BJ (cell line): Measurements from ENCODE around the gene FOXP1. TPM values are rescaled to one million over a fixed set of nuclear protein-coding genes. Genes with fewer than 3 reads are reported as not detected.
A peak's percentile ranks its signal among the peaks of the same experiment; 100 is the strongest.

Experiments used
- CTCF ChIA-PET: fragments of 350-600 bp; formaldehyde crosslinking; extraction: SDS; loops from one replicate; lab custom pipeline; 2021; ENCODE audit warnings: antibody characterized with exemption, inconsistent platforms; lab: Yijun Ruan, JAX
- POLR2A ChIA-PET: fragments of 300-600 bp; sonication (Branson Sonifier 250); formaldehyde crosslinking; extraction: SDS; loops from one replicate; lab custom pipeline; 2021; ENCODE audit warnings: antibody characterized with exemption; lab: Charles Lee
- DNase-seq: peaks from one replicate; pipeline ENCODE4 v3.0.0-alpha.2; 2011; ENCODE audit warnings: low read depth
- H3K27me3 ChIP-seq: 2 replicates; pipeline ENCODE4 v1.6.0; 2011; ENCODE audit warnings: low read length; ENCODE audit not compliant: control insufficient read depth, insufficient read depth
- H3K36me3 ChIP-seq: 2 replicates; pipeline ENCODE4 v1.5.1; 2011; ENCODE audit warnings: low read length; ENCODE audit not compliant: control insufficient read depth, insufficient read depth
- H3K4me3 ChIP-seq: 2 replicates; pipeline ENCODE4 v1.5.1; 2011; ENCODE audit warnings: low read depth, mild to moderate bottlenecking, control low read depth, low read length
- polyA plus RNA-seq: library from polyadenylated mRNA; depleted of rRNA; stranded (reverse); fragments of >200 nt; gene quantifications from 2 replicates; pipeline ENCODE4 v1.2.3, GENCODE V29; 2011
- TF ChIP-seq, protein P1 (sequence below): IDR thresholded peaks from 2 replicates; pipeline ENCODE4 v1.5.1; 2011; ENCODE audit warnings: low read depth, mild to moderate bottlenecking, control low read depth, inconsistent platforms, low read length, moderate library complexity; ENCODE audit not compliant: insufficient read depth

The FOXP1 gene
- polyA plus RNA-seq, 1 experiment = 37.0 TPM

DNA sequence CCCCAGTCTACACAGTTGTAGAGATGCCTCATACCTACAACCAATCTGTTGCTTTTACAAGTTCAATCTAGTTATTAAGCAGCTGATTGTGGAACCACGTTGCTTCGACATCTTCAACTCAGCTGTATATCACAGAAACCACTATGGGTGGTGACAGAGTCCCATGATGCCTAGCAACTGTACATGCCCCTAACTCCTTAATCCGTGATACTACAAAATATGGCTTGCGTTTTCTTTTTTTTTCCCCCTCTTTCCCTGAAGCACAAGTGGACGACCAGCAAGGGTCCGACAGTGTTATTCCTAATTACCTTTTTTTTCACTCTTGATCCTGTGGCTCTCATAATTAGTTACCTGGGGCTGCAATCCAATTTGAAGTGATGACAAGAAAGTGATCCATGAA, 478.6 kb downstream of the FOXP1 start:
- DNase-seq = no peak
- POLR2A ChIA-PET = no interaction called here
- CTCF ChIA-PET = no interaction called here
- TF ChIP-seq, protein P1, sequence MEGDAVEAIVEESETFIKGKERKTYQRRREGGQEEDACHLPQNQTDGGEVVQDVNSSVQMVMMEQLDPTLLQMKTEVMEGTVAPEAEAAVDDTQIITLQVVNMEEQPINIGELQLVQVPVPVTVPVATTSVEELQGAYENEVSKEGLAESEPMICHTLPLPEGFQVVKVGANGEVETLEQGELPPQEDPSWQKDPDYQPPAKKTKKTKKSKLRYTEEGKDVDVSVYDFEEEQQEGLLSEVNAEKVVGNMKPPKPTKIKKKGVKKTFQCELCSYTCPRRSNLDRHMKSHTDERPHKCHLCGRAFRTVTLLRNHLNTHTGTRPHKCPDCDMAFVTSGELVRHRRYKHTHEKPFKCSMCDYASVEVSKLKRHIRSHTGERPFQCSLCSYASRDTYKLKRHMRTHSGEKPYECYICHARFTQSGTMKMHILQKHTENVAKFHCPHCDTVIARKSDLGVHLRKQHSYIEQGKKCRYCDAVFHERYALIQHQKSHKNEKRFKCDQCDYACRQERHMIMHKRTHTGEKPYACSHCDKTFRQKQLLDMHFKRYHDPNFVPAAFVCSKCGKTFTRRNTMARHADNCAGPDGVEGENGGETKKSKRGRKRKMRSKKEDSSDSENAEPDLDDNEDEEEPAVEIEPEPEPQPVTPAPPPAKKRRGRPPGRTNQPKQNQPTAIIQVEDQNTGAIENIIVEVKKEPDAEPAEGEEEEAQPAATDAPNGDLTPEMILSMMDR = no peak
- no peak overlapping the region for H3K4me3 ChIP-seq
- no peaks in the 10 kb centered on the region for H3K36me3 ChIP-seq
- H3K27me3 ChIP-seq = no peaks in the 10 kb centered on the region

- CTCF ChIA-PET = no interaction called here
- H3K27me3 ChIP-seq = no peaks in the 10 kb centered on the region
- no peaks in the 10 kb centered on the region for H3K36me3 ChIP-seq
- no peak for DNase-seq
- POLR2A ChIA-PET = no interaction called here
- TF ChIP-seq, protein P1 = no peak
- no peak overlapping the region for H3K4me3 ChIP-seq
These were observed 479.0 kb downstream of the FOXP1 start for GRCh38 chr3:71104556-71104955.

DNA sequence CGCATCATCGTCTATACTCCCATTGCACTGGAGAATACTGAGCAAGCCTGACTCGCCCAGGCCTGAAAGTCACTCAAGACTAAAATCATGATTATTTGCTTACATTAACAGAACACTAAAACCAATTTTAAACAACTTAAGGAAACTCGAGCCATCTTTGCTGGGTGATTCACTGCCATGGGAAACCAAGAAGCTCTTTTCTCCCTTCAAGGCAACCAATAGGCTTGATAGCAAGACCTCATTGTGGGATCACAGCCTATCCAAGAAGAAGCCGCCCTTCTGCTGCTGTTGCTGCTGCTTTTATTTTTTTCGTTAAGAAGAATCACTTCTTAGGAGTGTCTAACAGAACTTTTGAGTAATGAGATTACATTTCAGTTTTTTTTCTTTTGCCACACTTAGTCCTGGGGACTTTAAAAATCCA, 479.4 kb downstream of the FOXP1 start:
- Histone ChIP-seq H3K4me3 (no peak overlapping the region), H3K36me3 (no peaks in the 10 kb centered on the region), H3K27me3 (no peaks in the 10 kb centered on the region)
- peak; percentile 74 for DNase-seq
- ChIA-PET CTCF (no interaction called here), POLR2A (no interaction called here)
- TF ChIP-seq, protein P1 = no peak

DNA sequence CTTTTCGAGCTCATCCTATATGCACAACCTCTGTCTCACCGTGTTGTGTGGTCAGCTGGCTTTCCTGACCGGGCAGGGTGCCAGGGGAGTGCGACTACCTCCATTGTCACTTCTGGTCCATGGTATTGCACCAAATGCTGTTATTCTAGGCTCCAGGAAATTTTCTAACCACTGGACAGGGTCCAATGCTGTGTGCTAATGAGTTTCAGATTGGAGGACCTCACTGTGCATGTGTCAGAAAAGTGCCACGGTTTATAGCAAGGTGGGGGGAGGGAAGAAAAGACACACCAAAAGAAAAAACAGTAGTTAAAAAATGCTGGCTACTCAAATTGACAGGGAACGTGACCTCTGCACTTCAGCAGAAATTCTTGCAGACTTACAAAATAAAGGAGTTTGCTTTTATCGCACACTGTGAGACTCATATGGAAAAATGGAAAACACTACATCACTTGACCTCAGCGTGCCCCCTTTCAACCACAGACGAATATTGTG, 480.1 kb downstream of the FOXP1 start:
- Histone ChIP-seq H3K4me3 (no peak overlapping the region), H3K36me3 (no peaks in the 10 kb centered on the region), H3K27me3 (no peaks in the 10 kb centered on the region)
- ChIA-PET POLR2A (no interaction called here), CTCF (interaction anchor here (0.8 kb wide), 1 partner anchor 15 kb away, joined by 3 read pairs; no protein-coding TSS in a partner anchor)
- peak; percentile 93 for DNase-seq
- TF ChIP-seq, protein P1 = no peak

DNA sequence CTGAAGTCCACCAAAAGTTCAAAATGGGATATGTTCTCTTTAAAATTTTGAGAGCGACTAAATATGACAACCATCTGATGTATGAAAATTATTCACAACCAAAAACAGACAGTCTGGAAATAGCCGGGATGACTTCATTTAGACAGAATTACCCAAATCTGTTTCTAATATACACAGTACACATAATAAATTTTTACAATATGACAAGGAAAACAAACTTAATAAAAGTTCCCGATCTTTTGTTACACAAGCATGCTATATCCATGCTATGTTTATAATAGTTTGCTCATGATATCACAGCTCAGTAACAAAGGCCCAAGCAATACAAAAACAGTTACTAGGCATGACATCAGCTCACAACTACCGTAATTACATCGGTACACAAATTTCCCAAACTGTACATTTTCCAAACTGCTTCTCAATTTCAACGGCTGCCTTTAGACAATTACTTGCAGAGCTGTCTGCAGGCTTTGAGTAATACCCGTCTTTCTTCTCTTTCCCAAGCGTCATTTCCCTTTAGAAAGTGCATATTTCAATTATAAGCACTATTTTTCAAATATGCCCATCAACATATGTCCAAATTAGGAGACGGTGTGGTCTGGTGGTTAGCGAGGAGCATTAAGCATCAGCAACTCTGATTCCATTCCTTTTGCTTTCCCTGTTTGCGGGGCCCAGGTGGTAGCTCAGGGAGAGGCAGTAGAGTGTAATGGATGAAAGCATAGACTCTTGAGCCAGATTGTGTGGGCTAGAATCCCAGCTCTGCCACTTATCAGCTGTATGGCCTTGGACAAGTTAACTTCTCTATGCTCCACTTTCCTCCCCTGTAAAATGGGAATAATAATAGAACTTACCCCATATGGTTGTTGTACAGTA, 481.2 kb downstream of the FOXP1 start:
- H3K36me3 ChIP-seq = no peaks in the 10 kb centered on the region
- CTCF ChIA-PET = interaction anchor here (0.7 to 1.0 kb wide), 4 partner anchors 16 to 239 kb away, joined by 3 read pairs; no protein-coding TSS in a partner anchor
- H3K4me3 ChIP-seq = no peak overlapping the region
- POLR2A ChIA-PET = interaction anchor here (0.6 to 0.7 kb wide), 2 partner anchors 50 to 270 kb away, joined by 11 to 14 read pairs; no protein-coding TSS in a partner anchor
- DNase-seq = peak; percentile 96
- H3K27me3 ChIP-seq = no peaks in the 10 kb centered on the region
- TF ChIP-seq, protein P1 = no peak
